B cell (primary cell): ENCODE results near the gene CD55. TPM values are rescaled to one million over a fixed set of nuclear protein-coding genes. Genes with fewer than 3 reads are reported as not detected.

Experiments
- ATAC-seq: fragments of 200-7000 bp; cut with Tn5 transposase; one replicate; pipeline ENCODE4 v1.10.0; 2021; ENCODE audit warnings: low read depth, mild to moderate bottlenecking, moderate number of reproducible peaks, moderate library complexity
- CTCF ChIA-PET: fragments of 350-600 bp; sonication (Branson Sonifier 250); formaldehyde crosslinking; loops from one replicate; lab custom pipeline; 2021; ENCODE audit warnings: antibody characterized with exemption, inconsistent platforms; lab: Charles Lee
- POLR2A ChIA-PET: fragments of 350-600 bp; sonication (Branson Sonifier 250); formaldehyde crosslinking; loops from one replicate; lab custom pipeline; 2021; ENCODE audit warnings: antibody characterized with exemption; lab: Charles Lee
- DNase-seq: peaks from one replicate; pipeline ENCODE4 v3.0.0; 2013
- H2AFZ ChIP-seq: 2 replicates; pipeline ENCODE4 v1.6.1; 2012; ENCODE audit warnings: mild to moderate bottlenecking, low read depth, low read length; ENCODE audit not compliant: insufficient read depth, poor library complexity, severe bottlenecking
- H3K27ac ChIP-seq, 2 donors: 1 replicate in 1 of 2; 2 replicates in 1 of 2; pipeline ENCODE4 v1.5.1; 2012 to 2013; ENCODE audit warnings: low read length in 2 of 2, mild to moderate bottlenecking in 2 of 2, moderate library complexity in 1 of 2
- H3K27me3 ChIP-seq, 4 experiments: fragments of 200-600 bp in 1 of 4; sonication (generic) in 1 of 4; replicated peaks in 1 of 4; 1 replicate in 2 of 4; 2 replicates in 2 of 4; pipeline versions ENCODE4 v1.6.1 to v1.7.0; 2013 to 2016; ENCODE audit warnings: low read length in 3 of 4, mild to moderate bottlenecking in 2 of 4, mixed read lengths in 1 of 4, moderate library complexity in 1 of 4; ENCODE audit not compliant: insufficient read depth in 4 of 4, control insufficient read depth in 3 of 4; ENCODE audit errors: control extremely low read depth in 1 of 4
- H3K36me3 ChIP-seq, 2 experiments: replicated peaks in 1 of 2; 1 replicate in 1 of 2; 2 replicates in 1 of 2; pipeline versions ENCODE4 v1.6.1 to v1.7.1; 2013; ENCODE audit warnings: low read length in 1 of 2; ENCODE audit not compliant: insufficient read depth in 2 of 2, control insufficient read depth in 1 of 2; ENCODE audit errors: control extremely low read depth in 1 of 2, extremely low read depth in 1 of 2
- H3K4me1 ChIP-seq, 2 donors: fragments of 200-600 bp in 1 of 2; sonication (generic) in 1 of 2; 1 replicate in 1 of 2; 2 replicates in 1 of 2; pipeline versions ENCODE4 v1.5.1 to v1.6.1; 2013 to 2017; ENCODE audit warnings: low read length in 2 of 2; ENCODE audit not compliant: control insufficient read depth in 2 of 2, insufficient read depth in 2 of 2
- H3K4me2 ChIP-seq: replicated peaks from 2 replicates; pipeline ENCODE3; 2012; ENCODE audit warnings: mild to moderate bottlenecking, low read depth, low read length; ENCODE audit not compliant: poor library complexity, severe bottlenecking
- H3K4me3 ChIP-seq, 5 experiments: fragments of 200-600 bp in 1 of 5; sonication (generic) in 1 of 5; 1 replicate in 3 of 5; 2 replicates in 2 of 5; pipeline versions ENCODE4 v1.5.1 to v1.7.0; 2011 to 2016; ENCODE audit warnings: low read length in 4 of 5, mild to moderate bottlenecking in 4 of 5, low read depth in 2 of 5, control low read depth in 1 of 5, moderate library complexity in 1 of 5; ENCODE audit not compliant: insufficient read depth in 1 of 5; ENCODE audit errors: control extremely low read depth in 1 of 5, extremely low read depth in 1 of 5
- H3K79me2 ChIP-seq: fragments of 200-600 bp; sonication (generic); one replicate; pipeline ENCODE4 v1.6.0; 2016; ENCODE audit warnings: low read length; ENCODE audit not compliant: control insufficient read depth, insufficient read depth
- H3K9ac ChIP-seq: fragments of 200-600 bp; sonication (generic); 2 replicates; pipeline ENCODE4 v1.6.1; 2017; ENCODE audit warnings: mild to moderate bottlenecking, low read length, moderate library complexity
- H3K9me3 ChIP-seq, 3 donors: one replicate each; pipeline versions ENCODE4 v1.6.1 to v1.7.1; 2013; ENCODE audit warnings: low read length in 2 of 3; ENCODE audit not compliant: control insufficient read depth in 2 of 3, insufficient read depth in 1 of 3; ENCODE audit errors: control extremely low read depth in 1 of 3
- H4K20me1 ChIP-seq: 2 replicates; pipeline ENCODE4 v1.6.0; 2012; ENCODE audit warnings: mild to moderate bottlenecking, low read length; ENCODE audit not compliant: insufficient read depth, control insufficient read depth, poor library complexity, severe bottlenecking
- H3K27ac Mint-ChIP-seq: one replicate; pipeline ENCODE4 v1.8.0; 2021; ENCODE audit warnings: mixed read lengths
- H3K27me3 Mint-ChIP-seq: one replicate; pipeline ENCODE4 v1.8.0; 2021; ENCODE audit warnings: mixed read lengths
- H3K4me1 Mint-ChIP-seq: one replicate; pipeline ENCODE4 v1.8.0; 2021; ENCODE audit warnings: mixed read lengths
- H3K4me3 Mint-ChIP-seq: one replicate; pipeline ENCODE4 v1.8.0; 2021; ENCODE audit warnings: mixed read lengths
- H3K9me3 Mint-ChIP-seq: one replicate; pipeline ENCODE4 v1.8.0; 2022; ENCODE audit warnings: mixed read lengths; ENCODE audit not compliant: insufficient read depth
- EZH2 ChIP-seq: IDR thresholded peaks from 2 replicates; pipeline ENCODE4 v1.6.1; 2012; ENCODE audit warnings: borderline replicate concordance, low read depth, mild to moderate bottlenecking, moderate library complexity, low read length; ENCODE audit not compliant: insufficient read depth, poor library complexity, severe bottlenecking
- WGBS: methylation state at CpG from one replicate; pipeline ENCODE4 v1.1.5; 2013; ENCODE audit warnings: missing lambda C conversion rate; ENCODE audit not compliant: insufficient coverage; 5-methylcytosine and 5-hydroxymethylcytosine counted together
- intact Hi-C: fragments of 100-400 bp; cut with micrococcal nuclease; formaldehyde crosslinking; loops from one replicate; pipeline ENCODE4 v1.10.0; 2022
- polyA plus RNA-seq: library from polyadenylated mRNA; depleted of rRNA; stranded (reverse); fragments of >200 nt; gene quantifications from 2 replicates; pipeline ENCODE4 v1.2.3, GENCODE V29; 2012
- total RNA-seq, 2 donors: library from RNA; stranded (reverse); fragments of 120-200 nt in 1 of 2; gene quantifications; 1 replicate in 1 of 2; 2 replicates in 1 of 2; pipeline versions ENCODE4 v1.2.3 to v1.2.4, GENCODE V29; 2013 to 2022
- TF ChIP-seq, protein P1 (sequence below): fragments of 200-600 bp; IDR thresholded peaks from one replicate; pipeline ENCODE4 v1.8.0; 2022; ENCODE audit warnings: antibody characterized with exemption, mild to moderate bottlenecking

The CD55 gene
- total and polyA plus RNA-seq, 2 donors (not counting 1 experiment from before 2014, with no cell fraction given): 98.3 to 239 TPM

DNA sequence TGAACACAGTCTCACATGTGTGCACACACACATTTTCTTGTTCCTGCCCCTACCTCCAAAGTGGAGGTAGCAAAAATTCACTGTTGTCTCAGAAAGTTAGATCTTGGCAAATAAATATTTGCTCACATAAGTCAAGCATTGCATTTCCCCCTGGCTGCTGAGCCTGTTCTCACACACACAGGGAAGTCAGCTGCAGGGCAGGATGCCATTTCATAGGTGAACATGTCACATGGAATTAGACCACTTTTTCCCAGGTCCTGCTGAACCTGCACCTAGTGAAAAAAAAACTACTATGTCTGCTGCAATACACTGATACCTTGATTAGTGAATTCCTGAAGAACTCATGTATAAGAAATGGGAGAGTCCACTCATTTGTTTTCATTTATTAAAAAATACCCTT lies 5.3 kb upstream of the CD55 start:
- Mint-ChIP-seq H3K27me3 (no peaks in the 10 kb centered on the region), H3K4me3 (no peak overlapping the region), H3K4me1 (peaks cover 43% of the 10 kb centered on the region), H3K27ac (no peak overlapping the region), H3K9me3 (no peaks in the 10 kb centered on the region)
- TF ChIP-seq, protein P1, sequence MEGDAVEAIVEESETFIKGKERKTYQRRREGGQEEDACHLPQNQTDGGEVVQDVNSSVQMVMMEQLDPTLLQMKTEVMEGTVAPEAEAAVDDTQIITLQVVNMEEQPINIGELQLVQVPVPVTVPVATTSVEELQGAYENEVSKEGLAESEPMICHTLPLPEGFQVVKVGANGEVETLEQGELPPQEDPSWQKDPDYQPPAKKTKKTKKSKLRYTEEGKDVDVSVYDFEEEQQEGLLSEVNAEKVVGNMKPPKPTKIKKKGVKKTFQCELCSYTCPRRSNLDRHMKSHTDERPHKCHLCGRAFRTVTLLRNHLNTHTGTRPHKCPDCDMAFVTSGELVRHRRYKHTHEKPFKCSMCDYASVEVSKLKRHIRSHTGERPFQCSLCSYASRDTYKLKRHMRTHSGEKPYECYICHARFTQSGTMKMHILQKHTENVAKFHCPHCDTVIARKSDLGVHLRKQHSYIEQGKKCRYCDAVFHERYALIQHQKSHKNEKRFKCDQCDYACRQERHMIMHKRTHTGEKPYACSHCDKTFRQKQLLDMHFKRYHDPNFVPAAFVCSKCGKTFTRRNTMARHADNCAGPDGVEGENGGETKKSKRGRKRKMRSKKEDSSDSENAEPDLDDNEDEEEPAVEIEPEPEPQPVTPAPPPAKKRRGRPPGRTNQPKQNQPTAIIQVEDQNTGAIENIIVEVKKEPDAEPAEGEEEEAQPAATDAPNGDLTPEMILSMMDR: no peak
- no peak for TF ChIP-seq EZH2
- H3K4me1 ChIP-seq: peaks cover 19 to 29% of the 10 kb centered on the region in 2 donors
- H3K4me3 ChIP-seq: no peak overlapping the region
- no peaks in the 10 kb centered on the region for H4K20me1 ChIP-seq
- no peaks in the 10 kb centered on the region for H3K27me3 ChIP-seq
- H3K27ac ChIP-seq: no peak overlapping the region
- POLR2A ChIA-PET: interaction anchor here (0.8 kb wide), 1 partner anchor 19 kb away, joined by 3 read pairs; no protein-coding TSS in a partner anchor
- CTCF ChIA-PET: no interaction called here
- H3K9me3 ChIP-seq: no peaks in the 10 kb centered on the region
- ATAC-seq: no peak
- DNase-seq: no peak
- H3K9ac ChIP-seq: no peak overlapping the region
- peak overlapping the region; percentile 46 for H3K4me2 ChIP-seq
- no peak overlapping the region for H2AFZ ChIP-seq
- H3K79me2 ChIP-seq: no peaks in the 10 kb centered on the region
- H3K36me3 ChIP-seq: no peaks in the 10 kb centered on the region
- intact Hi-C loops: no loop called here

DNA sequence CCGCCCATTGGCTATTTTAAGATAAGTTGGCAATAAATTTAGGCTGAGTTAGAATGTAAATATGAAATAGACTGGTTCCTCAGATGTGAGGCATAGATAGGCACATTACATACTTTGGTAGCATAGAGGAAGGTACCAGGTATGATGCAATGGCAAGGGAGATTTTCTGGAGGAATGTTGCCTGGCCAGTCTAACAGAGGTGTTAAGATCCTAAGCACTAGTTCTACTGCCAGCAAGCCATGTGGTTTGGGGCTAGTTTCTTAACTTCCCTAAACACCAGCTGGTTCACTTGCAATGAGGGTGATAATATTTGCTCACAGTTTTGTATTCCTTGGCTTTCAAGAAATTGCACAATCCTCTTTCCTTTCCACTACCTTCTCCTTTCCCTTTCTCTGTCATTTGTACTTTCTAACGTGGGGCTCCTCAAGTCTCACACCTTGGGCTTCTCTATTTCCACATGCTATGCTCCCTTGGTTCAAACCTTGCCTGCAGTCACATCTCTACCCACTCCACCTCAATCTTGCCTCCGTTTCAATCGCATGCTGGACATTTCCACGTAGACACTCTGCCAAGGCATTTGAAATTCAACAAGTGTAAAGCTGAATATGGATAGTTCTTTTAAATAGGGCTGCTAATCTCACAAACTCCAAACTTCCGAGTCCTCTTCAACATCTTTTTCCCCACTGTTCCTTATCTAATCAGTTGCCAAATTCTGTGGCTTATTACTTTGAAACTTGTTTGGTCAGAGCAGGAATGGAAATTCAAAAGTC lies 4.7 kb upstream of the CD55 start:
- ATAC-seq: no peak
- H3K4me2 ChIP-seq: peak overlapping the region; percentile 46
- 7% methylated on average over 1 of the region's 6 CpGs for WGBS

More for the DNA sequence above, 4.7 kb upstream of the CD55 start:
- H3K9me3 Mint-ChIP-seq: no peaks in the 10 kb centered on the region
- no peaks in the 10 kb centered on the region for H3K27me3 Mint-ChIP-seq
- Histone ChIP-seq H3K4me3 (no peak overlapping the region), H3K9me3 (no peaks in the 10 kb centered on the region), H2AFZ (peak overlapping the region; percentile 18), H3K4me1 (peaks cover 19 to 29% of the 10 kb centered on the region in 2 donors), H3K27me3 (no peaks in the 10 kb centered on the region), H3K79me2 (peaks cover 3% of the 10 kb centered on the region), H4K20me1 (peaks cover 2% of the 10 kb centered on the region), H3K9ac (no peak overlapping the region), H3K27ac (peak overlapping the region in 1 of 2 donors; percentile 40), H3K36me3 (no peaks in the 10 kb centered on the region)
- ChIA-PET CTCF (interaction anchor here (1.2 kb wide), 1 partner anchor 88 kb away, joined by 3 read pairs; no protein-coding TSS in a partner anchor), POLR2A (interaction anchor here (0.8 to 1.1 kb wide), 2 partner anchors 19 kb away, joined by 3 to 13 read pairs; no protein-coding TSS in a partner anchor)
- H3K4me3 Mint-ChIP-seq: peak overlapping the region; percentile 5
- peaks cover 41% of the 10 kb centered on the region for H3K4me1 Mint-ChIP-seq
- TF ChIP-seq, protein P1: no peak
- TF ChIP-seq EZH2: no peak
- DNase-seq: peak; percentile 48
- H3K27ac Mint-ChIP-seq: peak overlapping the region; percentile 75
- intact Hi-C loops: no loop called here
